Sigmoid colon (tissue), 7 donors: ENCODE measurements around the gene NEMP2. TPM values are rescaled to one million over a fixed set of nuclear protein-coding genes. Genes with fewer than 3 reads are reported as not detected.

Experiments used
- polyA plus RNA-seq, 3 donors: library from polyadenylated mRNA; stranded (reverse); fragments of 200-250 nt; gene quantifications; one replicate each; pipeline ENCODE4 v1.2.3, GENCODE V29; 2013
- small RNA-seq, 3 donors: library from RNA; depleted of rRNA; stranded (forward); fragments of <200 nt; gene quantifications; one replicate each; pipeline ENCODE3, GENCODE V24; 2016
- total RNA-seq, 4 donors: library from RNA; depleted of rRNA; stranded (reverse); fragments of >200 nt; gene quantifications; one replicate each; pipeline ENCODE4 v1.1.0, GENCODE V29; 2016
- donor health status: healthy with polysubstance abuse.
- donor health status: Bipolar disorder and iron deficiency.
- donor health status: healthy.

The NEMP2 gene
- total and polyA plus RNA-seq, 7 donors: 0.23 to 6.8 (median 3.1) TPM

Small RNA genes within 50 kb of the gene (small RNA-seq; reads per million reads assigned to genes)
- gene RN7SKP179: 0 reads per million in 3 donors

Other genes starting within 250 kb of the NEMP2 start
- gene HIBCH, start 214.9 kb downstream of the NEMP2 start, total RNA-seq: 10 to 100 TPM; 18.1 to 21.6 (median 19.0) TPM
- gene HIBCH, start 214.9 kb downstream of the NEMP2 start, polyA plus RNA-seq: 10 to 100 TPM; 37.2 to 45.8 (median 42.6) TPM
- 10 to 100 TPM; 12.5 to 19.9 (median 15.5) TPM for gene INPP1, start 191.1 kb downstream of the NEMP2 start, total RNA-seq
- 10 to 100 TPM; 27.8 to 46.2 (median 28.8) TPM for gene INPP1, start 191.1 kb downstream of the NEMP2 start, polyA plus RNA-seq
- gene MFSD6, start 126.4 kb downstream of the NEMP2 start, total RNA-seq: 10 to 100 TPM; 46.7 to 87.5 (median 60.1) TPM
- 10 to 100 TPM in 1 of 3 donors, 1 to 10 TPM in 2; 8.4 to 23.0 (median 8.8) TPM for gene MFSD6, start 126.4 kb downstream of the NEMP2 start, polyA plus RNA-seq
- gene NAB1, start 114.4 kb upstream of the NEMP2 start, total RNA-seq: 100 to 1,000 TPM in 1 of 4 donors, 10 to 100 TPM in 3; 53.7 to 102 (median 66.7) TPM
- 10 to 100 TPM in 2 of 3 donors, 1 to 10 TPM in 1; 8.4 to 13.9 (median 13.6) TPM for gene NAB1, start 114.4 kb upstream of the NEMP2 start, polyA plus RNA-seq